Osteoblast (primary cell): ENCODE results near the gene NEK4. TPM values are rescaled to one million over a fixed set of nuclear protein-coding genes. Genes with fewer than 3 reads are reported as not detected.
A peak's percentile ranks its signal among the peaks of the same experiment; 100 is the strongest.

Source experiments
- DNase-seq: peaks from one replicate; pipeline ENCODE4 v3.0.0; 2011; ENCODE audit warnings: low spot score, mixed read lengths; ENCODE audit not compliant: insufficient read length; ENCODE audit errors: missing footprints
- H2AFZ ChIP-seq: 2 replicates; pipeline ENCODE4 v1.6.0; 2011; ENCODE audit warnings: mild to moderate bottlenecking, low read length
- H3K27ac ChIP-seq: 2 replicates; pipeline ENCODE4 v1.5.1; 2011; ENCODE audit warnings: mild to moderate bottlenecking, low read depth, low read length, moderate library complexity
- H3K27me3 ChIP-seq: 2 replicates; pipeline ENCODE4 v1.6.0; 2012; ENCODE audit warnings: mild to moderate bottlenecking, control low read depth, inconsistent platforms, low read length, moderate library complexity; ENCODE audit not compliant: insufficient read depth
- H3K36me3 ChIP-seq: 2 replicates; pipeline ENCODE4 v1.5.1; 2011; ENCODE audit warnings: mild to moderate bottlenecking, low read length, control low read depth, moderate library complexity; ENCODE audit not compliant: insufficient read depth
- H3K4me1 ChIP-seq: 2 replicates; pipeline ENCODE4 v1.5.1; 2011; ENCODE audit warnings: mild to moderate bottlenecking, low read length, control low read depth, moderate library complexity; ENCODE audit not compliant: insufficient read depth
- H3K4me2 ChIP-seq: 2 replicates; pipeline ENCODE4 v1.6.0; 2011; ENCODE audit warnings: mild to moderate bottlenecking, low read length; ENCODE audit not compliant: insufficient read depth
- H3K4me3 ChIP-seq: fragments of 200-600 bp; sonication (generic); 3 replicates; pipeline ENCODE4 v1.5.1; 2012; ENCODE audit warnings: mild to moderate bottlenecking, low read length, inconsistent platforms; ENCODE audit not compliant: insufficient read depth
- H3K79me2 ChIP-seq: 2 replicates; pipeline ENCODE4 v1.6.0; 2012; ENCODE audit warnings: mild to moderate bottlenecking, low read length, control low read depth, inconsistent platforms; ENCODE audit not compliant: insufficient read depth
- H3K9me3 ChIP-seq: 2 replicates; pipeline ENCODE4 v1.5.1; 2011; ENCODE audit warnings: low read depth, low read length, control low read depth
- H4K20me1 ChIP-seq: 2 replicates; pipeline ENCODE4 v1.6.0; 2012; ENCODE audit warnings: mild to moderate bottlenecking, low read length, control low read depth; ENCODE audit not compliant: insufficient read depth
- CTCF ChIP-seq: IDR thresholded peaks from 2 replicates; pipeline ENCODE4 v1.5.1; 2011; ENCODE audit warnings: mild to moderate bottlenecking, low read depth, low read length, moderate library complexity; ENCODE audit errors: extremely low read depth
- total RNA-seq: library from RNA; depleted of rRNA; stranded (reverse); fragments of >200 nt; gene quantifications from 2 replicates; pipeline ENCODE4 v1.2.3, GENCODE V29; 2012

Gene NEK4
- total RNA-seq, 1 donor, result 24.6 TPM

GRCh38 chr3:52792961-52793695 is 22.4 kb upstream of the NEK4 start:
- Histone ChIP-seq H3K4me1 (no peaks in the 10 kb centered on the region), H4K20me1 (no peaks in the 10 kb centered on the region), H2AFZ (no peak overlapping the region), H3K27me3 (peaks cover 5% of the 10 kb centered on the region), H3K4me2 (no peak overlapping the region), H3K9me3 (no peaks in the 10 kb centered on the region), H3K79me2 (no peaks in the 10 kb centered on the region), H3K4me3 (no peak overlapping the region), H3K36me3 (no peaks in the 10 kb centered on the region), H3K27ac (no peak overlapping the region)
- peak; percentile 80 for DNase-seq
- TF ChIP-seq CTCF, result no peak

DNA sequence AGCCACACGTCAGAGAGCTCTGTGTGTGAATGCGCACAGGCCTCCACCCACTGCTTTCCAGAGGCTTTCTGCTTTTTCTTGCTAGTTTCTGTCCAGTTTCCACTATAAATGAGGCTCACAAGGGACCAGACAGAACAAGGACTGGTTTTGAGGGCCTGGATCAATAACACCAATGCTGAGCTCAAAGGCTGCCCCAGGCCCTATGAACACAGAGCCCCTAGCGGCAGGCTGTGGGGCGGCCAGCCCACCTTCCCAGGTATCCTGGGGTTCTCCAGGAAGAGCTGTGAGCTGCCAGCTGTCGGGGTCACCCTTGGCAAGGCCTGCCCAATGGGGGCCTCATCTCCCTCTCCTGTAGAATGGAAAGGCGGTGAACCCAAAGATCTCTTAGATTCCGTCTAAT is 21.7 kb upstream of the NEK4 start:
- Histone ChIP-seq H3K4me1 (no peaks in the 10 kb centered on the region), H3K36me3 (no peaks in the 10 kb centered on the region), H3K27me3 (peaks cover 5% of the 10 kb centered on the region), H2AFZ (no peak overlapping the region), H3K4me2 (no peak overlapping the region), H4K20me1 (no peaks in the 10 kb centered on the region), H3K27ac (no peak overlapping the region), H3K79me2 (no peaks in the 10 kb centered on the region), H3K9me3 (no peaks in the 10 kb centered on the region), H3K4me3 (no peak overlapping the region)
- no peak for DNase-seq
- no peak for TF ChIP-seq CTCF

- H3K27ac ChIP-seq, result no peak overlapping the region
- peaks cover 6% of the 10 kb centered on the region for H3K27me3 ChIP-seq
- TF ChIP-seq CTCF, result no peak
- no peak overlapping the region for H2AFZ ChIP-seq
- no peak overlapping the region for H3K4me3 ChIP-seq
- no peaks in the 10 kb centered on the region for H3K9me3 ChIP-seq
- no peaks in the 10 kb centered on the region for H4K20me1 ChIP-seq
- H3K36me3 ChIP-seq, result no peaks in the 10 kb centered on the region
- H3K79me2 ChIP-seq, result no peaks in the 10 kb centered on the region
- no peak overlapping the region for H3K4me2 ChIP-seq
- no peaks in the 10 kb centered on the region for H3K4me1 ChIP-seq
- peak; percentile 72 for DNase-seq
Observed at GRCh38 chr3:52791928-52792327, 21.2 kb upstream of the NEK4 start.

DNA sequence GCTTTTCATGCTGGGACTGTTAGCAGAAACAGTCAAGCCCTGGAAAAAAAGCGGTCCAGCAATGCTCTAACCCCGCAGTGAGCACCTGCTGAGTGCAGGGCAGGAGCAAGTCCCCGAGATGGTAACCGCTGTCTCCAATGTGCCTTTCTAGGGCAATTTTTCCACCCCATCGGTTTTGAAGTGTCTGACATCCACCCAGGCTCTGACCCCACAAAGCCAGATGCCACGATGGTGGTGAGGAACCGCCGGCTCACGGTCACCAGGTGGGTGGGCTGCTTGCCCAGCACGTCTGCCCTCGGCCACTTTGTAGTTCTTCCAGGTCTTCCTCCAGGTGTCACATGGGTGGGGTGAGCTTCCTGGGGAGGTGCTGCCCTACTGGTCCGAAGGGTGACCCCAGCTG is 20.6 kb upstream of the NEK4 start:
- Histone ChIP-seq H2AFZ (no peak overlapping the region), H3K79me2 (no peaks in the 10 kb centered on the region), H4K20me1 (no peaks in the 10 kb centered on the region), H3K27ac (no peak overlapping the region), H3K4me3 (no peak overlapping the region), H3K9me3 (no peaks in the 10 kb centered on the region), H3K4me2 (no peak overlapping the region), H3K36me3 (no peaks in the 10 kb centered on the region), H3K27me3 (peaks cover 9% of the 10 kb centered on the region), H3K4me1 (no peaks in the 10 kb centered on the region)
- peak; percentile 37 for DNase-seq
- no peak for TF ChIP-seq CTCF
